Osteoblast (primary cell): ENCODE results near the gene NAT9. TPM values are rescaled to one million over a fixed set of nuclear protein-coding genes. Genes with fewer than 3 reads are reported as not detected.

Experiments
- DNase-seq: peaks from one replicate; pipeline ENCODE4 v3.0.0; 2011; ENCODE audit warnings: low spot score, mixed read lengths; ENCODE audit not compliant: insufficient read length; ENCODE audit errors: missing footprints
- H2AFZ ChIP-seq: 2 replicates; pipeline ENCODE4 v1.6.0; 2011; ENCODE audit warnings: mild to moderate bottlenecking, low read length
- H3K27ac ChIP-seq: 2 replicates; pipeline ENCODE4 v1.5.1; 2011; ENCODE audit warnings: mild to moderate bottlenecking, low read depth, low read length, moderate library complexity
- H3K27me3 ChIP-seq: 2 replicates; pipeline ENCODE4 v1.6.0; 2012; ENCODE audit warnings: mild to moderate bottlenecking, control low read depth, inconsistent platforms, low read length, moderate library complexity; ENCODE audit not compliant: insufficient read depth
- H3K36me3 ChIP-seq: 2 replicates; pipeline ENCODE4 v1.5.1; 2011; ENCODE audit warnings: mild to moderate bottlenecking, low read length, control low read depth, moderate library complexity; ENCODE audit not compliant: insufficient read depth
- H3K4me1 ChIP-seq: 2 replicates; pipeline ENCODE4 v1.5.1; 2011; ENCODE audit warnings: mild to moderate bottlenecking, low read length, control low read depth, moderate library complexity; ENCODE audit not compliant: insufficient read depth
- H3K4me2 ChIP-seq: 2 replicates; pipeline ENCODE4 v1.6.0; 2011; ENCODE audit warnings: mild to moderate bottlenecking, low read length; ENCODE audit not compliant: insufficient read depth
- H3K4me3 ChIP-seq: fragments of 200-600 bp; sonication (generic); 3 replicates; pipeline ENCODE4 v1.5.1; 2012; ENCODE audit warnings: mild to moderate bottlenecking, low read length, inconsistent platforms; ENCODE audit not compliant: insufficient read depth
- H3K79me2 ChIP-seq: 2 replicates; pipeline ENCODE4 v1.6.0; 2012; ENCODE audit warnings: mild to moderate bottlenecking, low read length, control low read depth, inconsistent platforms; ENCODE audit not compliant: insufficient read depth
- H3K9me3 ChIP-seq: 2 replicates; pipeline ENCODE4 v1.5.1; 2011; ENCODE audit warnings: low read depth, low read length, control low read depth
- H4K20me1 ChIP-seq: 2 replicates; pipeline ENCODE4 v1.6.0; 2012; ENCODE audit warnings: mild to moderate bottlenecking, low read length, control low read depth; ENCODE audit not compliant: insufficient read depth
- CTCF ChIP-seq: IDR thresholded peaks from 2 replicates; pipeline ENCODE4 v1.5.1; 2011; ENCODE audit warnings: mild to moderate bottlenecking, low read depth, low read length, moderate library complexity; ENCODE audit errors: extremely low read depth
- total RNA-seq: library from RNA; depleted of rRNA; stranded (reverse); fragments of >200 nt; gene quantifications from 2 replicates; pipeline ENCODE4 v1.2.3, GENCODE V29; 2012

Gene NAT9
- total RNA-seq, 1 donor, result 35.1 TPM

GRCh38 chr17:74729368-74729767, 46.8 kb downstream of the NAT9 start:
- no peaks in the 10 kb centered on the region for H3K9me3 ChIP-seq
- no peaks in the 10 kb centered on the region for H3K4me1 ChIP-seq
- DNase-seq, result peak; percentile 6
- no peaks in the 10 kb centered on the region for H3K36me3 ChIP-seq
- H3K4me2 ChIP-seq, result no peak overlapping the region
- H4K20me1 ChIP-seq, result no peaks in the 10 kb centered on the region
- H3K4me3 ChIP-seq, result no peak overlapping the region
- H3K79me2 ChIP-seq, result no peaks in the 10 kb centered on the region
- no peak overlapping the region for H3K27ac ChIP-seq
- H2AFZ ChIP-seq, result no peak overlapping the region
- no peak for TF ChIP-seq CTCF
- H3K27me3 ChIP-seq, result peaks cover 11% of the 10 kb centered on the region

GRCh38 chr17:74728702-74729075, 47.5 kb downstream of the NAT9 start:
- Histone ChIP-seq H3K4me3 (no peak overlapping the region), H3K4me2 (no peak overlapping the region), H3K27ac (no peak overlapping the region), H3K9me3 (no peaks in the 10 kb centered on the region), H3K27me3 (peaks cover 6% of the 10 kb centered on the region), H3K4me1 (no peaks in the 10 kb centered on the region), H3K79me2 (no peaks in the 10 kb centered on the region), H3K36me3 (no peaks in the 10 kb centered on the region), H2AFZ (no peak overlapping the region), H4K20me1 (no peaks in the 10 kb centered on the region)
- no peak for TF ChIP-seq CTCF
- no peak for DNase-seq

- no peak for TF ChIP-seq CTCF
- peak; percentile 11 for DNase-seq
- no peaks in the 10 kb centered on the region for H3K9me3 ChIP-seq
Observed at GRCh38 chr17:74728033-74728701, 48.0 kb downstream of the NAT9 start.

GRCh38 chr17:74725111-74725510, 51.0 kb downstream of the NAT9 start:
- no peak for DNase-seq

More at GRCh38 chr17:74728033-74728701, 48.0 kb downstream of the NAT9 start:
- Histone ChIP-seq H4K20me1 (no peaks in the 10 kb centered on the region), H3K36me3 (no peaks in the 10 kb centered on the region), H3K4me2 (no peak overlapping the region), H3K27ac (no peak overlapping the region), H2AFZ (no peak overlapping the region), H3K4me1 (no peaks in the 10 kb centered on the region), H3K4me3 (no peak overlapping the region), H3K27me3 (peaks cover 2% of the 10 kb centered on the region), H3K79me2 (no peaks in the 10 kb centered on the region)

More at GRCh38 chr17:74725111-74725510, 51.0 kb downstream of the NAT9 start:
- H3K4me1 ChIP-seq, result no peaks in the 10 kb centered on the region
- no peaks in the 10 kb centered on the region for H3K27me3 ChIP-seq
- H3K27ac ChIP-seq, result no peak overlapping the region
- no peaks in the 10 kb centered on the region for H3K79me2 ChIP-seq
- H3K9me3 ChIP-seq, result no peaks in the 10 kb centered on the region
- no peaks in the 10 kb centered on the region for H4K20me1 ChIP-seq
- TF ChIP-seq CTCF, result no peak
- no peak overlapping the region for H3K4me3 ChIP-seq
- no peaks in the 10 kb centered on the region for H3K36me3 ChIP-seq
- H2AFZ ChIP-seq, result no peak overlapping the region
- no peak overlapping the region for H3K4me2 ChIP-seq
